ENCODE measurements around the gene TASOR2. TPM values are rescaled to one million over a fixed set of nuclear protein-coding genes. Genes with fewer than 3 reads are reported as not detected.

Gene TASOR2
- total and polyA plus RNA-seq, 9 of the 15 experiments (the other 6 are each of a cell fraction or from before 2014, with no cell fraction given): 12.7 to 75.3 (median 52.3) TPM

GRCh38 chr10:5678397-5679036, 6.1 kb upstream of the TASOR2 start:
- DNase-seq (ENCODE audit: extremely low read depth in 1 of 4, low spot score in 3 of 4): no peak

More at GRCh38 chr10:5678397-5679036, 6.1 kb upstream of the TASOR2 start:
- Histone ChIP-seq H3K4me2 (ENCODE audit: insufficient read depth, low read length) (no peak overlapping the region), H3K9me3 (replicated peaks; ENCODE audit: control insufficient read depth, insufficient read depth, low read depth, low read length) (peaks cover 3% of the 10 kb centered on the region; the same call in 1 of the 2 replicates), H3K27ac (ENCODE audit: extremely low read depth, low read depth, low read length) (no peak overlapping the region), H4K20me1 (replicated peaks; ENCODE audit: control insufficient read depth, insufficient read depth, low read length) (no peaks in the 10 kb centered on the region), H3K27me3 (ENCODE audit: control insufficient read depth in 2 of 2, insufficient read depth in 2 of 2, low read length in 2 of 2) (no peaks in the 10 kb centered on the region), H2AFZ (ENCODE audit: low read depth, low read length) (peak overlapping the region; percentile 66), H3K4me1 (replicated peaks in 1 of 2; ENCODE audit: control insufficient read depth in 2 of 2, insufficient read depth in 2 of 2, low read length in 2 of 2) (peaks cover 3 to 18% of the 10 kb centered on the region in 2 experiments; a peak in 3 of 5 replicates), H3K4me3 (no peak overlapping the region), H3K9ac (ENCODE audit: insufficient read depth in 1 of 2, low read depth in 2 of 2, low read length in 2 of 2) (no peak overlapping the region), H3K79me2 (ENCODE audit: control insufficient read depth, insufficient read depth, low read length) (no peaks in the 10 kb centered on the region), H3K36me3 (ENCODE audit: control insufficient read depth, insufficient read depth, low read length) (no peaks in the 10 kb centered on the region), H3K9me1 (ENCODE audit: control insufficient read depth, insufficient read depth, low read length) (no peaks in the 10 kb centered on the region)
- 30% methylated on average over 9 of the region's 9 CpGs for WGBS (ENCODE audit: insufficient coverage, low coverage, missing lambda C conversion rate)
- intact Hi-C loops (cut with micrococcal nuclease) (no loop called here), in situ Hi-C loops (cut with MboI) (no loop called here)
- CTCF ChIA-PET (ENCODE audit: low intra/inter-chr PET ratio): no interaction called here
- POLR2A ChIA-PET: interaction anchor here (0.7 to 1.2 kb wide), 2 partner anchors 10 to 159 kb away, joined by 3 to 4 read pairs; no protein-coding TSS in a partner anchor
- BruUV-seq (replicated peaks): no TSS peak
- TF ChIP-seq L3MBTL2 (IDR thresholded peaks at IDR 0.05) (no peak), NR1H2 (CRISPR knock-in tag; IDR thresholded peaks at IDR 0.05) (no peak), TAF7 (tag; IDR thresholded peaks at IDR 0.05) (no peak), NCOA1 (IDR thresholded peaks at IDR 0.05; ENCODE audit: low read depth) (no peak), ZHX1 (conservative IDR thresholded peaks at IDR 0.05; ENCODE audit: low read length) (no peak), ZFP91 (CRISPR knock-in tag; IDR thresholded peaks at IDR 0.05) (no peak), RFX5 (IDR thresholded peaks at IDR 0.05; ENCODE audit: low read depth, low read length) (no peak), TCF7L2 (IDR thresholded peaks at IDR 0.05; ENCODE audit: low read depth, low read length) (no peak), TEAD4 (IDR thresholded peaks at IDR 0.05; ENCODE audit: low read length) (no peak), TEAD4 (CRISPR knock-in tag; IDR thresholded peaks at IDR 0.05; ENCODE audit: borderline replicate concordance) (no peak), ZNF785 (CRISPR knock-in tag; IDR thresholded peaks at IDR 0.05) (no peak), PRDM10 (IDR thresholded peaks at IDR 0.05; ENCODE audit: partially characterized antibody) (no peak)
- ATAC-seq (peak; percentile 55), FAIRE-seq (no peak)

All from K562 (cell line).